B cell (primary cell): Measurements from ENCODE around the gene CDA.

Experiments
- EZH2 ChIP-seq: IDR thresholded peaks from 2 replicates; pipeline ENCODE4 v1.6.1; 2012; ENCODE audit warnings: borderline replicate concordance, low read depth, mild to moderate bottlenecking, moderate library complexity, low read length; ENCODE audit not compliant: insufficient read depth, poor library complexity, severe bottlenecking
- TF ChIP-seq, protein P1 (sequence below): fragments of 200-600 bp; IDR thresholded peaks from one replicate; pipeline ENCODE4 v1.8.0; 2022; ENCODE audit warnings: antibody characterized with exemption, mild to moderate bottlenecking

DNA sequence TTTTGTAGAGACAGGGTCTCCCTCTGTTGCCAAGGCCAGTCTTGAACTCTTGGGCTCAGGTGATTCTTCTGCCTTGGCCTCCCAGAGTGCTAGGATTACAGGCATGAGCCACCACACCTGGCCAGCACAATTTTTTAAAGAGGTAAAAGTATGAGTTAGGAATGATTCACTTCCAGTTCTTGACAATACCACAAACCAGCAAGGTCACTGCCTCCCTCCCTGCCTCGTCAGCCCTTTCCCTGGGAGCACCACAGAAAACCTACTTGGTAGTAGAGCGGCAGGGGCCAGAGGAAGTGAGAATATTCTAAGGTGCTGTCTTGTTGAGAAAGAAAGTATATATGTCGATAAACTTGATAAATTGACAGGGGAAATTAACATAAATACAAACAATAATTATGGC lies 10.8 kb upstream of the CDA start:
- no peak for TF ChIP-seq EZH2
- TF ChIP-seq, protein P1, sequence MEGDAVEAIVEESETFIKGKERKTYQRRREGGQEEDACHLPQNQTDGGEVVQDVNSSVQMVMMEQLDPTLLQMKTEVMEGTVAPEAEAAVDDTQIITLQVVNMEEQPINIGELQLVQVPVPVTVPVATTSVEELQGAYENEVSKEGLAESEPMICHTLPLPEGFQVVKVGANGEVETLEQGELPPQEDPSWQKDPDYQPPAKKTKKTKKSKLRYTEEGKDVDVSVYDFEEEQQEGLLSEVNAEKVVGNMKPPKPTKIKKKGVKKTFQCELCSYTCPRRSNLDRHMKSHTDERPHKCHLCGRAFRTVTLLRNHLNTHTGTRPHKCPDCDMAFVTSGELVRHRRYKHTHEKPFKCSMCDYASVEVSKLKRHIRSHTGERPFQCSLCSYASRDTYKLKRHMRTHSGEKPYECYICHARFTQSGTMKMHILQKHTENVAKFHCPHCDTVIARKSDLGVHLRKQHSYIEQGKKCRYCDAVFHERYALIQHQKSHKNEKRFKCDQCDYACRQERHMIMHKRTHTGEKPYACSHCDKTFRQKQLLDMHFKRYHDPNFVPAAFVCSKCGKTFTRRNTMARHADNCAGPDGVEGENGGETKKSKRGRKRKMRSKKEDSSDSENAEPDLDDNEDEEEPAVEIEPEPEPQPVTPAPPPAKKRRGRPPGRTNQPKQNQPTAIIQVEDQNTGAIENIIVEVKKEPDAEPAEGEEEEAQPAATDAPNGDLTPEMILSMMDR = no peak
